H1 (cell line): ENCODE measurements around the gene FOXD2. TPM values are rescaled to one million over a fixed set of nuclear protein-coding genes. Genes with fewer than 3 reads are reported as not detected.
A peak's percentile ranks its signal among the peaks of the same experiment; 100 is the strongest.

Experiments used
- CTCF ChIA-PET: fragments of 300-600 bp; sonication (Branson Sonifier 250); formaldehyde crosslinking; loops from one replicate; lab custom pipeline; 2021; ENCODE audit not compliant: partially characterized antibody; lab: Charles Lee
- POLR2A ChIA-PET: fragments of 300-600 bp; sonication (Branson Sonifier 250); formaldehyde crosslinking; loops from one replicate; lab custom pipeline; 2021; ENCODE audit warnings: inconsistent platforms; ENCODE audit not compliant: partially characterized antibody; lab: Charles Lee
- DNase-seq, 2 experiments: peaks; one replicate each; pipeline versions ENCODE4 v3.0.0 to v3.0.0-alpha.2; 2010 to 2022; ENCODE audit warnings: low spot score in 2 of 2, low read depth in 1 of 2, mixed read lengths in 1 of 2
- FAIRE-seq: peaks from 2 replicates; lab custom pipeline; 2011; peaks lifted over from hg19 to GRCh38; lab: Jason Lieb, UNC
- H2AFZ ChIP-seq: 2 replicates; pipeline ENCODE4 v1.8.1; 2012; ENCODE audit warnings: low read length, inconsistent platforms
- H2AK5ac ChIP-seq: 2 replicates; pipeline ENCODE4 v1.6.1; 2013; ENCODE audit warnings: low read depth, low read length
- H2BK120ac ChIP-seq: replicated peaks from 2 replicates; pipeline ENCODE3; 2013; ENCODE audit warnings: low read depth, low read length, inconsistent platforms
- H2BK12ac ChIP-seq: 2 replicates; pipeline ENCODE4 v1.6.1; 2013; ENCODE audit warnings: low read depth, low read length
- H2BK15ac ChIP-seq: 2 replicates; pipeline ENCODE4 v1.6.1; 2013; ENCODE audit warnings: low read length
- H2BK20ac ChIP-seq: 2 replicates; pipeline ENCODE4 v1.6.1; 2013; ENCODE audit warnings: low read length
- H2BK5ac ChIP-seq: 2 replicates; pipeline ENCODE4 v1.6.1; 2013; ENCODE audit warnings: low read depth, low read length
- H3K14ac ChIP-seq: 2 replicates; pipeline ENCODE4 v1.6.1; 2013; ENCODE audit warnings: inconsistent platforms; ENCODE audit not compliant: insufficient read length
- H3K18ac ChIP-seq: 2 replicates; pipeline ENCODE4 v1.6.1; 2013; ENCODE audit warnings: low read length; ENCODE audit errors: extremely low read depth
- H3K23ac ChIP-seq: 2 replicates; pipeline ENCODE4 v1.6.1; 2013; ENCODE audit warnings: inconsistent platforms; ENCODE audit not compliant: insufficient read length
- H3K23me2 ChIP-seq: 2 replicates; pipeline ENCODE4 v1.6.1; 2013; ENCODE audit warnings: low read depth, low read length
- H3K27ac ChIP-seq: 2 replicates; pipeline ENCODE4 v1.6.1; 2011; ENCODE audit warnings: low read depth, low read length, inconsistent platforms
- H3K27me3 ChIP-seq, 4 experiments: replicated peaks in 1 of 4; 1 replicate in 1 of 4; 2 replicates in 3 of 4; pipeline versions ENCODE4 v1.6.1 to v1.8.1; 2011 to 2013; ENCODE audit warnings: low read length in 3 of 4, mild to moderate bottlenecking in 3 of 4, inconsistent platforms in 2 of 4, mixed read lengths in 2 of 4, moderate library complexity in 1 of 4; ENCODE audit not compliant: control insufficient read depth in 3 of 4, insufficient read depth in 3 of 4; ENCODE audit errors: extremely low read depth in 1 of 4
- H3K36me3 ChIP-seq, 4 experiments: 2 replicates each; pipeline versions ENCODE4 v1.6.1 to v1.8.1; 2011 to 2013; ENCODE audit warnings: mild to moderate bottlenecking in 4 of 4, low read length in 3 of 4, moderate library complexity in 2 of 4, control low read depth in 1 of 4, inconsistent platforms in 1 of 4; ENCODE audit not compliant: insufficient read depth in 4 of 4, control insufficient read depth in 2 of 4
- H3K4ac ChIP-seq: replicated peaks from 2 replicates; pipeline ENCODE3; 2013; ENCODE audit warnings: low read length, low read depth, mixed read lengths, inconsistent platforms; ENCODE audit not compliant: insufficient read length
- H3K4me1 ChIP-seq, 4 experiments: replicated peaks in 1 of 4; 1 replicate in 1 of 4; 2 replicates in 3 of 4; pipeline versions ENCODE4 v1.6.1 to v1.8.1; 2011 to 2013; ENCODE audit warnings: low read length in 3 of 4, inconsistent platforms in 2 of 4, mixed read lengths in 1 of 4; ENCODE audit not compliant: insufficient read depth in 4 of 4, control insufficient read depth in 3 of 4
- H3K4me2 ChIP-seq, 2 experiments: 2 replicates each; pipeline versions ENCODE4 v1.6.1 to v1.8.1; 2011 to 2013; ENCODE audit warnings: low read depth in 2 of 2, low read length in 2 of 2, control low read depth in 1 of 2, inconsistent platforms in 1 of 2, mild to moderate bottlenecking in 1 of 2; ENCODE audit not compliant: insufficient read depth in 1 of 2
- H3K4me3 ChIP-seq, 4 experiments: fragments of 200-600, 300-600 bp in 1 of 4; sonication (generic), shearing (Covaris generic), sonication (Bioruptor Twin) in 1 of 4; 2 replicates each; pipeline versions ENCODE4 v1.5.1 to v1.8.1; 2011 to 2016; ENCODE audit warnings: low read length in 4 of 4, low read depth in 3 of 4, control low read depth in 2 of 4, inconsistent platforms in 2 of 4, mild to moderate bottlenecking in 2 of 4, mixed read lengths in 1 of 4, moderate library complexity in 1 of 4; ENCODE audit not compliant: insufficient read depth in 2 of 4; ENCODE audit errors: extremely low read depth in 1 of 4
- H3K56ac ChIP-seq: replicated peaks from 2 replicates; pipeline ENCODE3; 2013; ENCODE audit warnings: low read depth, mild to moderate bottlenecking, mixed read lengths, low read length, inconsistent platforms; ENCODE audit not compliant: insufficient read length
- H3K79me1 ChIP-seq: 2 replicates; pipeline ENCODE4 v1.6.1; 2013; ENCODE audit warnings: low read depth, low read length, control low read depth
- H3K79me2 ChIP-seq, 2 experiments: 2 replicates each; pipeline versions ENCODE4 v1.6.1 to v1.8.1; 2012 to 2013; ENCODE audit warnings: low read length in 2 of 2, mild to moderate bottlenecking in 2 of 2, inconsistent platforms in 1 of 2; ENCODE audit not compliant: insufficient read depth in 2 of 2, control insufficient read depth in 1 of 2
- H3K9ac ChIP-seq, 4 experiments: replicated peaks in 1 of 4; 1 replicate in 1 of 4; 2 replicates in 3 of 4; pipeline versions ENCODE4 v1.6.1 to v1.8.1; 2011 to 2013; ENCODE audit warnings: low read depth in 3 of 4, low read length in 3 of 4, control low read depth in 2 of 4, mild to moderate bottlenecking in 2 of 4, moderate library complexity in 2 of 4, inconsistent platforms in 1 of 4; ENCODE audit errors: extremely low read depth in 1 of 4
- H3K9me3 ChIP-seq, 2 experiments: 2 replicates each; pipeline versions ENCODE4 v1.6.1 to v1.8.1; 2012 to 2013; ENCODE audit warnings: mild to moderate bottlenecking in 2 of 2, moderate library complexity in 2 of 2, control low read depth in 1 of 2, inconsistent platforms in 1 of 2, low read depth in 1 of 2, low read length in 1 of 2, mixed read lengths in 1 of 2; ENCODE audit not compliant: insufficient read depth in 2 of 2
- H4K20me1 ChIP-seq, 2 experiments: replicated peaks in 1 of 2; 2 replicates each; pipeline versions ENCODE3 to v1.8.1; 2011 to 2013; ENCODE audit warnings: inconsistent platforms in 2 of 2, low read length in 2 of 2, mild to moderate bottlenecking in 1 of 2; ENCODE audit not compliant: insufficient read depth in 2 of 2, control insufficient read depth in 1 of 2
- H4K5ac ChIP-seq: 2 replicates; pipeline ENCODE4 v1.6.1; 2013; ENCODE audit warnings: low read length, low read depth, mixed read lengths, inconsistent platforms; ENCODE audit not compliant: insufficient read length
- H4K8ac ChIP-seq: 2 replicates; pipeline ENCODE4 v1.8.0; 2013; ENCODE audit warnings: mild to moderate bottlenecking, moderate library complexity, low read length, inconsistent platforms; ENCODE audit not compliant: insufficient read depth; ENCODE audit errors: extremely low read depth
- H4K91ac ChIP-seq: replicated peaks from 2 replicates; pipeline ENCODE3; 2013; ENCODE audit warnings: low read length, mixed read lengths, inconsistent platforms; ENCODE audit not compliant: insufficient read length
- EP300 ChIP-seq, 2 experiments: IDR thresholded peaks; 1 replicate in 1 of 2; 2 replicates in 1 of 2; pipeline ENCODE4 v1.6.1; 2011 to 2012; ENCODE audit warnings: low read depth in 2 of 2, low read length in 2 of 2, mild to moderate bottlenecking in 2 of 2, borderline replicate concordance in 1 of 2, inconsistent platforms in 1 of 2, moderate library complexity in 1 of 2
- POU5F1 ChIP-seq: IDR thresholded peaks from 2 replicates; pipeline ENCODE4 v1.6.1; 2011; ENCODE audit warnings: low read depth, mild to moderate bottlenecking, low read length, moderate library complexity
- SAP30 ChIP-seq: fragments of 300-600 bp; sonication (generic); IDR thresholded peaks from 2 replicates; pipeline ENCODE4 v1.7.1; 2012; ENCODE audit warnings: low read length, moderate library complexity, mild to moderate bottlenecking, inconsistent platforms; ENCODE audit not compliant: insufficient read depth, insufficient replicate concordance
- SP4 ChIP-seq: IDR thresholded peaks from 2 replicates; pipeline ENCODE4 v1.6.1; 2012; ENCODE audit warnings: low read length, inconsistent platforms
- YY1 ChIP-seq: IDR thresholded peaks from 2 replicates; pipeline ENCODE4 v1.6.1; 2011; ENCODE audit warnings: low read depth, mild to moderate bottlenecking, low read length
- WGBS, 2 experiments: shearing (Covaris generic) in 1 of 2; methylation state at CpG; one replicate each; pipeline versions ENCODE4 v1.1.6 to v1.1.7; 2013 to 2015; ENCODE audit warnings: low lambda C conversion rate in 2 of 2, mixed read lengths in 2 of 2, inconsistent platforms in 1 of 2, low coverage in 1 of 2, missing lambda C conversion rate in 1 of 2; ENCODE audit not compliant: insufficient replicate concordance in 2 of 2, insufficient coverage in 1 of 2, insufficient read length in 1 of 2; ENCODE audit errors: extremely low coverage in 1 of 2, missing lambda C conversion rate in 1 of 2; 5-methylcytosine and 5-hydroxymethylcytosine counted together
- polyA plus RNA-seq, 7 experiments: library from polyadenylated mRNA; depleted of rRNA in 3 of 7; stranded (reverse) in 5 of 7; unstranded in 2 of 7; fragments of >200 nt in 5 of 7; fragments of 200-250 nt in 2 of 7; gene quantifications; 1 replicate in 5 of 7; 2 replicates in 1 of 7; 4 replicates in 1 of 7; pipeline versions ENCODE4 v1.2.1 to v1.2.3, GENCODE V29; 2011 to 2013; ENCODE audit warnings: missing spikeins in 2 of 7, mixed read lengths in 2 of 7
- total RNA-seq: library from RNA; stranded (reverse); fragmentation: NEBNext Ultra II Directional; extraction: Animal tissue kit (Norgen Biotek cat#: 25700); gene quantifications from 2 replicates; pipeline ENCODE4 v1.2.1, GENCODE V29; 2021

FOXD2 gene
- total and polyA plus RNA-seq, 2 of the 8 experiments (the other 6 are each of a cell fraction or from before 2014, with no cell fraction given): not detected

- peak overlapping the region; percentile 64 to 70 for H3K4me2 ChIP-seq
- peaks cover 14 to 29% of the 10 kb centered on the region in 2 experiments for H4K20me1 ChIP-seq
- peak overlapping the region; percentile 13; the same call in 1 of the 2 replicates for H2BK12ac ChIP-seq
- no peak overlapping the region for H4K91ac ChIP-seq
- H3K4me1 ChIP-seq: peaks cover 10 to 36% (median 21%) of the 10 kb centered on the region in 4 experiments
- H4K5ac ChIP-seq: no peak overlapping the region
- no peak overlapping the region for H2AFZ ChIP-seq
- no peak overlapping the region for H4K8ac ChIP-seq
- ChIA-PET CTCF (interaction anchor here (0.9 to 1.4 kb wide), 4 partner anchors 9 to 55 kb away, joined by 3 to 13 read pairs (median 4); no protein-coding TSS in a partner anchor), POLR2A (interaction anchor here (1.2 kb wide), 1 partner anchor 10 kb away, joined by 4 read pairs; no protein-coding TSS in a partner anchor)
- H3K14ac ChIP-seq: no peak overlapping the region
- H2BK15ac ChIP-seq: no peak overlapping the region
- no peak overlapping the region for H3K23ac ChIP-seq
- H3K27ac ChIP-seq: no peak overlapping the region
- H3K18ac ChIP-seq: peak overlapping the region; percentile 2; the same call in 1 of the 2 replicates
- no peaks in the 10 kb centered on the region for H3K79me2 ChIP-seq
- no peak for FAIRE-seq
- peak overlapping the region; percentile 5 to 46 (median 23); a peak in 5 of 8 replicates for H3K4me3 ChIP-seq
- H2BK20ac ChIP-seq: no peak overlapping the region
- 1% methylated on average over 13 of the region's 15 CpGs; no CpG with 5 or more reads in 1 of the 2 experiments for WGBS, 2 experiments
- peaks cover 5% of the 10 kb centered on the region; the same call in 1 of the 2 replicates for H3K23me2 ChIP-seq
- peaks cover 0 to 3% (median 0%) of the 10 kb centered on the region in 4 experiments; a peak in 1 of 8 replicates for H3K36me3 ChIP-seq
- H3K27me3 ChIP-seq: peaks cover 96 to 100% (median 98%) of the 10 kb centered on the region in 4 experiments
- H2AK5ac ChIP-seq: no peak overlapping the region
- no peak overlapping the region for H2BK5ac ChIP-seq
- no peak overlapping the region for H3K9ac ChIP-seq
- no peaks in the 10 kb centered on the region for H3K79me1 ChIP-seq
- DNase-seq: no peak
- no peak overlapping the region for H2BK120ac ChIP-seq
- peaks cover 0 to under 1% of the 10 kb centered on the region in 2 experiments; a peak in 1 of 4 replicates for H3K9me3 ChIP-seq
- no peak overlapping the region for H3K56ac ChIP-seq
- H3K4ac ChIP-seq: no peak overlapping the region
- TF ChIP-seq EP300 (IDR thresholded peaks at IDR 0.05; ENCODE audit: borderline replicate concordance in 1 of 2, low read depth in 2 of 2, low read length in 2 of 2) (no peak), POU5F1 (no peak), SAP30 (no peak), SP4 (no peak), YY1 (no peak)
These were observed 6.4 kb downstream of the FOXD2 start for GRCh38 chr1:47444297-47444561.
